Measurements from ENCODE around the gene USP15. TPM values are rescaled to one million over a fixed set of nuclear protein-coding genes. Genes with fewer than 3 reads are reported as not detected.
"Not testable (repeated sequence)": the region's sequence is repeated elsewhere in the genome, so short reads cannot be mapped to it uniquely, and the experiment has no call there.

USP15 gene
- total RNA-seq, 1 donor from 2014 or later: 87.3 TPM

DNA sequence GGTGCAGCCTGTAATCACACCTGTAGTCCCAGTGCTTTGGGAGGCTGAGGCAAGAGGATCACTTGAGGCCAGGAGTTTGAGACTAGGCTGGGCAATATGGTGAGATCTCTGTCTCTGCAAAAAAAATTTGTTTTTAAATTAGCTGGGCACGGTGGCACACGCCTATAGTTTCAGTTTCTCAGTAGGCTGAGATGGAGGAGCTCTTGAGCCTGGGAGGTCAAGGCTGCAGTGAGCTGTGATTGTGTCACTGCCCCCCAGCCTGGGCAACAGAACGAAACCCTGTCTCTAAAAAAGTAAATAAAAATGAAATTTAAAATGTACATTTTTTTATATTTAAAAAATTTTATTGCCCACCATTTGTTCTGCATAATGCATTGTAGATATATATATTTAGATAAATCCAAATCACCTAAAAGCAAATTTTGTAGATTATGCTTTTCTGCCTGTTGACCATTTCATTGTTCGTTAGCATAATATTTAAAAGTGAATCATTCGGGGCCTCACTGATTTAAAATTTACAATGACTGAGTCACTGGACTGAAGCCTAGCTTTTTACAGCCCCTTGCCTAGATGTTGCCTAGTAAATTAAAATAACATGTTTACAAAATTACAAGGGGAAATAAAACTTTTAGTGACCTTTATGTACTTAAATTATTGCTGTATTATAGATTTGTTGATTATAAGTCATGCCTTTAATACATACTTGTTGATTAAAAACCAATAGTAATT, 87.9 kb downstream of the USP15 start:
- H3K4me1 ChIP-seq: no peaks in the 10 kb centered on the region
- intact Hi-C loops (cut with DNase I): no loop called here
- H3K27me3 ChIP-seq: no peaks in the 10 kb centered on the region
- ATAC-seq (no peak), DNase-seq (no peak)
- H3K36me3 ChIP-seq: peaks cover 14% of the 10 kb centered on the region
- H3K9me3 ChIP-seq: no peaks in the 10 kb centered on the region
- no peak overlapping the region for H3K4me3 ChIP-seq
- TF ChIP-seq CTCF (IDR thresholded peaks at IDR 0.05): no peak
- H3K27ac ChIP-seq: no peak overlapping the region

GRCh38 chr12:62350554-62350953, 90.3 kb downstream of the USP15 start:
- peaks cover 11% of the 10 kb centered on the region for H3K36me3 ChIP-seq
- TF ChIP-seq CTCF (IDR thresholded peaks at IDR 0.05): no peak
- ATAC-seq (no peak), DNase-seq (no peak)
- no peaks in the 10 kb centered on the region for H3K4me1 ChIP-seq
- H3K27me3 ChIP-seq: no peaks in the 10 kb centered on the region
- intact Hi-C loops (cut with DNase I): no loop called here
- H3K27ac ChIP-seq: no peak overlapping the region
- no peaks in the 10 kb centered on the region for H3K9me3 ChIP-seq
- no peak overlapping the region for H3K4me3 ChIP-seq

- no peaks in the 10 kb centered on the region for H3K27me3 ChIP-seq
- no peak overlapping the region for H3K4me3 ChIP-seq
- H3K4me1 ChIP-seq: no peaks in the 10 kb centered on the region
- no peak for TF ChIP-seq CTCF (IDR thresholded peaks at IDR 0.05)
- intact Hi-C loops (cut with DNase I): no loop called here
- no peak for DNase-seq
- H3K9me3 ChIP-seq: no peaks in the 10 kb centered on the region
- H3K27ac ChIP-seq: no peak overlapping the region
- H3K36me3 ChIP-seq: peaks cover 18% of the 10 kb centered on the region
- no peak for ATAC-seq
Measured at GRCh38 chr12:62351326-62351725, 91.1 kb downstream of the USP15 start.

GRCh38 chr12:62361048-62361447, 100.8 kb downstream of the USP15 start:
- Histone ChIP-seq H3K36me3 (peaks cover 19% of the 10 kb centered on the region), H3K4me3 (no peak overlapping the region), H3K27ac (no peak overlapping the region), H3K4me1 (no peaks in the 10 kb centered on the region), H3K27me3 (no peaks in the 10 kb centered on the region), H3K9me3 (no peaks in the 10 kb centered on the region)
- no peak for TF ChIP-seq CTCF (IDR thresholded peaks at IDR 0.05)
- no peak for ATAC-seq
- intact Hi-C loops (cut with DNase I): no loop called here
- DNase-seq: no peak

DNA sequence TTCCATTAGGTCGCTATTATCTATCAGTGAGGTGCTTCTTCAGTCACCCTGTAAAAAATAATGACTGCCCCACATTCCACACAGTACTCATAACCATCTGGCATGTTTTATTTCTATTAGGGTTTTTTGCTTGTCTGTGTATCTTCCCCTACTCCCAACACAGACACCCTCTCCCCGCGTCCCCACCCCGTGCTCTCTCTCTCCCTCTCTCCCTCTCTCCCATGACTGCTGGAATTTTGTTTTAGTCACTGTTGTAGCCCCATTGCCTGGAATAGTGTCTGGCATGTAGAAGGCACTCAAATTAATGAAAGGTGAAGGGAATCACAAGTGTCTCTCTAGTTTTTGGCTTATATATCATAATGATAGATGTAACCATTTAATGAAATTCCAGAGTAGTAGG, 103.3 kb downstream of the USP15 start:
- intact Hi-C loops (cut with DNase I): no loop called here
- Histone ChIP-seq H3K27ac (no peak overlapping the region), H3K4me1 (no peaks in the 10 kb centered on the region), H3K36me3 (no peaks in the 10 kb centered on the region), H3K9me3 (no peaks in the 10 kb centered on the region), H3K4me3 (no peak overlapping the region), H3K27me3 (no peaks in the 10 kb centered on the region)
- no peak for ATAC-seq
- TF ChIP-seq CTCF (IDR thresholded peaks at IDR 0.05): no peak
- no peak for DNase-seq

- H3K27me3 ChIP-seq; H3K4me1 ChIP-seq; H3K4me3 ChIP-seq; H3K36me3 ChIP-seq; intact Hi-C loops (cut with DNase I); H3K9me3 ChIP-seq; ATAC-seq; DNase-seq; H3K27ac ChIP-seq: not testable (repeated sequence)
Measured at GRCh38 chr12:62364697-62365096, 104.5 kb downstream of the USP15 start.

- H3K9me3 ChIP-seq; H3K36me3 ChIP-seq; H3K4me1 ChIP-seq; H3K27me3 ChIP-seq; H3K4me3 ChIP-seq; DNase-seq; ATAC-seq; H3K27ac ChIP-seq; intact Hi-C loops (cut with DNase I): not testable (repeated sequence)
Measured at GRCh38 chr12:62365846-62366245, 105.6 kb downstream of the USP15 start.

DNA sequence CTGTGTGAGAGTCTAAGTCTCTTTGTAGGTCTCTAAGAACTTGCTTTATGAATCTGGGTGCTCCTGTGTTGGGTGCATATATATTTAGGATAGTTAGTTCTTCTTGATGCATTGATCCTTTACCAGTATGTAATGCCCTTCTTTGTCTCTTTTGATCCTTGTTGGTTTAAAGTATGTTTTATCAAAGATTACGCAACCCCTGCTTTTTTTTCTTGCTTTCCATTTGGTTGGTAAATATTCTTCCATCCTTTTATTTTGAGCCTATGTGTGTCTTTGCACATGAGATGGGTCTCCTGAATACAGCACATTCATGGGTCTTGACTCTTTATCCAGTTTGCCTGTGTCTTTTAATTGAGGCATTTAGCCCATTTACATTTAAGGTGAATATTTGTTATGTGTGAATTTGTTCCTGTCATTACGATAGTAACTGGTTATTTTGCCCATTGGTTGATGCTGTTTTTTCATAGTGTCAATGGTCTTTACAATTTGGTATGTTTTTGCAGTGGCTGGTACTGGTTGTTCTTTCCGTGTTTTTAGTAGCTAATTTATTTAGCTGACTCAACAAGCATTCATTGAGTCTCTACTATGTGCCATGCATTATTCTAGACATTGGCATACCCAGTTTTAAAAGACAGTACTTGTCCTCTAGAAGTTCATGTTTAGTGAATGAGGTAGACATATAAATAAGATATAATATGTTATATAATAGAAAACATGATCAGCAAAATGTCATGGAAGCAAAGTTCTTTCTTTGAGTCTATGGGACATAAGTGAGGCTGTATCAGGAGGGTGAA, 108.4 kb downstream of the USP15 start:
- ATAC-seq; H3K4me1 ChIP-seq; H3K27me3 ChIP-seq; H3K4me3 ChIP-seq; H3K36me3 ChIP-seq; intact Hi-C loops (cut with DNase I); DNase-seq; H3K9me3 ChIP-seq; H3K27ac ChIP-seq: not testable (repeated sequence)

Measured in upper lobe of right lung (tissue), 1 donor.